K562 (cell line): Measurements from ENCODE around the gene C6orf89. TPM values are rescaled to one million over a fixed set of nuclear protein-coding genes. Genes with fewer than 3 reads are reported as not detected.

ENCODE experiments used
- ARID2 ChIP-seq: fragments of 450-650 bp; IDR thresholded peaks from 2 replicates; pipeline ENCODE4 v1.6.1; 2017; ENCODE audit warnings: antibody characterized with exemption, mild to moderate bottlenecking
- GATA2 ChIP-seq: sonication (generic); formaldehyde crosslinking; IDR thresholded peaks from 2 replicates; pipeline ENCODE4 v1.4.0; 2020; ENCODE audit warnings: mild to moderate bottlenecking, missing genetic modification reagents
- GATAD2B ChIP-seq: fragments of 450-650 bp; IDR thresholded peaks from 2 replicates; pipeline ENCODE4 v1.6.1; 2017; ENCODE audit warnings: mild to moderate bottlenecking, borderline replicate concordance
- KLF10 ChIP-seq: fragments of 250-450 bp; sonication (Bioruptor Pico); IDR thresholded peaks from 2 replicates; pipeline ENCODE4 v1.6.1; 2021; ENCODE audit warnings: matching md5 sums
- LARP7 ChIP-seq: fragments of 450-650 bp; IDR thresholded peaks from 2 replicates; pipeline ENCODE4 v1.6.1; 2016
- NBN ChIP-seq: fragments of 450-650 bp; IDR thresholded peaks from 2 replicates; pipeline ENCODE4 v1.6.1; 2016; ENCODE audit warnings: low read depth, mild to moderate bottlenecking
- NUFIP1 ChIP-seq: fragments of 450-650 bp; IDR thresholded peaks from 2 replicates; pipeline ENCODE4 v1.6.1; 2018; ENCODE audit not compliant: partially characterized antibody
- POLR2AphosphoS2 ChIP-seq: IDR thresholded peaks from 2 replicates; pipeline ENCODE4 v1.6.1; 2012; ENCODE audit warnings: low read length, improper control_type of control experiment
- PRMT5 ChIP-seq: sonication (generic); formaldehyde crosslinking; IDR thresholded peaks from 2 replicates; pipeline ENCODE4 v1.5.0; 2020; ENCODE audit warnings: missing genetic modification reagents
- RFX7 ChIP-seq: fragments of 250-450 bp; sonication (Bioruptor Pico); IDR thresholded peaks from 2 replicates; pipeline ENCODE4 v1.5.1; 2021; ENCODE audit warnings: mild to moderate bottlenecking
- SMAD4 ChIP-seq: fragments of 250-450 bp; sonication (Bioruptor Pico); conservative IDR thresholded peaks from 2 replicates; pipeline ENCODE4 v1.8.0; 2021; ENCODE audit warnings: inconsistent platforms, mild to moderate bottlenecking, moderate library complexity
- SREBF1 ChIP-seq: fragments of 150-350 bp; IDR thresholded peaks from 2 replicates; pipeline ENCODE4 v1.6.1; 2014; ENCODE audit warnings: antibody characterized with exemption, low read depth, low read length, borderline replicate concordance
- SUPT5H ChIP-seq: fragments of 450-650 bp; IDR thresholded peaks from 2 replicates; pipeline ENCODE4 v1.6.1; 2016
- ZEB2 ChIP-seq: fragments of 450-650 bp; IDR thresholded peaks from 2 replicates; pipeline ENCODE4 v1.6.1; 2016
- ZNF316 ChIP-seq: fragments of 450-650 bp; IDR thresholded peaks from 2 replicates; pipeline ENCODE4 v1.6.1; 2016
- ZNF584 ChIP-seq: fragments of 200-800 bp; sonication (Bioruptor generic); IDR thresholded peaks from 2 replicates; pipeline ENCODE4 v1.6.1; 2016; ENCODE audit warnings: low read depth, mild to moderate bottlenecking, missing genetic modification characterization, missing compliant biosample characterization
- ZNF592 ChIP-seq: fragments of 450-650 bp; IDR thresholded peaks from 2 replicates; pipeline ENCODE4 v1.6.1; 2017; ENCODE audit warnings: antibody characterized with exemption, mild to moderate bottlenecking
- polyA plus RNA-seq, 8 experiments: library from polyadenylated mRNA; depleted of rRNA in 4 of 8; stranded (reverse) in 5 of 8; unstranded in 3 of 8; fragments of >200 nt; fragmentation: Nextera tagmentation in 2 of 8; fragmentation: Illumina TruSeq in 1 of 8; extraction: Ambion mirVana in 2 of 8; extraction: Trizol in 1 of 8; gene quantifications; 2 replicates each; pipeline versions ENCODE4 v1.2.1 to v1.2.3, GENCODE V29; 2011 to 2014; ENCODE audit warnings: inconsistent platforms in 1 of 8, missing spikeins in 1 of 8
- total RNA-seq, 7 experiments: library from RNA; depleted of rRNA in 6 of 7; stranded (reverse); fragments of >200 nt in 6 of 7; fragmentation: Illumina TruSeq in 2 of 7; extraction: Trizol in 2 of 7; gene quantifications; 2 replicates each; pipeline versions ENCODE4 v1.2.1 to v1.2.3, GENCODE V29; 2011 to 2021; ENCODE audit warnings: low replicate concordance in 1 of 7
- TF ChIP-seq, protein P1 (sequence below), 2 experiments: fragments of 450-650 bp; IDR thresholded peaks; 2 replicates each; pipeline ENCODE4 v1.6.1; 2018; ENCODE audit warnings: mild to moderate bottlenecking in 2 of 2, low read depth in 1 of 2; ENCODE audit not compliant: partially characterized antibody in 2 of 2

C6orf89 gene
- total and polyA plus RNA-seq, 9 of the 15 experiments (the other 6 are each of a cell fraction or from before 2014, with no cell fraction given) = 35.2 to 111 (median 58.5) TPM

DNA sequence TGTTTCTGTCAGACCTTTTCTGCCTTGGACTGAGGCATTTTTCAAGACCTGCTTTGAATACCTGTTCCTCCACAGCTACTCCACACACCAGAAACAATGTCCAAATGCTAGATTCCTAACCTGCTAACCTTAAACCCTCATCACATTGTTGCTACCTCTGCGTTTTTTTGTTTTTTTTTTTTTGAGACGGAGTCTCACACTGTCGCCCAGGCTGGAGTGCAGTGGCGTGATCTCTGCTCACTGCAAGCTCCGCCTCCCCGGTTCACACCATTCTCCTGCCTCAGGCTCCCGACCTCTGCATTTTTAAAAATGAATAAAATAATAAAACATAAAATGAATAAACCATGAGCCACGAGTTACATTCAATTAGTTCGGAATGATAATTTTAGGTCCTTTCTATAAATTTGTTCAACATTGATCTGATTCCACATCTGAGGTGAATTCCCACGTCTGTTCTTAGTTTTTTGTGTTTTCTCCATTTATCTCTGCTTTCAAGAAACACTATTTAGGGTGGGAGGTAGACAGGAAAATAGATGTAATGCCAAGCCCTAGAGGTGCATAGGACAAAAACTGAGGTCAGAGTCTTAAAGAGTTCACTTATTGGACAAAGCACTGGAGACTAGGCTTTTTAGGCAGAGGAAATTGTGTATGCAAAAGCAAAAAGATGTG is 1.3 kb downstream of the C6orf89 start (continued):
- TF ChIP-seq, protein P1, sequence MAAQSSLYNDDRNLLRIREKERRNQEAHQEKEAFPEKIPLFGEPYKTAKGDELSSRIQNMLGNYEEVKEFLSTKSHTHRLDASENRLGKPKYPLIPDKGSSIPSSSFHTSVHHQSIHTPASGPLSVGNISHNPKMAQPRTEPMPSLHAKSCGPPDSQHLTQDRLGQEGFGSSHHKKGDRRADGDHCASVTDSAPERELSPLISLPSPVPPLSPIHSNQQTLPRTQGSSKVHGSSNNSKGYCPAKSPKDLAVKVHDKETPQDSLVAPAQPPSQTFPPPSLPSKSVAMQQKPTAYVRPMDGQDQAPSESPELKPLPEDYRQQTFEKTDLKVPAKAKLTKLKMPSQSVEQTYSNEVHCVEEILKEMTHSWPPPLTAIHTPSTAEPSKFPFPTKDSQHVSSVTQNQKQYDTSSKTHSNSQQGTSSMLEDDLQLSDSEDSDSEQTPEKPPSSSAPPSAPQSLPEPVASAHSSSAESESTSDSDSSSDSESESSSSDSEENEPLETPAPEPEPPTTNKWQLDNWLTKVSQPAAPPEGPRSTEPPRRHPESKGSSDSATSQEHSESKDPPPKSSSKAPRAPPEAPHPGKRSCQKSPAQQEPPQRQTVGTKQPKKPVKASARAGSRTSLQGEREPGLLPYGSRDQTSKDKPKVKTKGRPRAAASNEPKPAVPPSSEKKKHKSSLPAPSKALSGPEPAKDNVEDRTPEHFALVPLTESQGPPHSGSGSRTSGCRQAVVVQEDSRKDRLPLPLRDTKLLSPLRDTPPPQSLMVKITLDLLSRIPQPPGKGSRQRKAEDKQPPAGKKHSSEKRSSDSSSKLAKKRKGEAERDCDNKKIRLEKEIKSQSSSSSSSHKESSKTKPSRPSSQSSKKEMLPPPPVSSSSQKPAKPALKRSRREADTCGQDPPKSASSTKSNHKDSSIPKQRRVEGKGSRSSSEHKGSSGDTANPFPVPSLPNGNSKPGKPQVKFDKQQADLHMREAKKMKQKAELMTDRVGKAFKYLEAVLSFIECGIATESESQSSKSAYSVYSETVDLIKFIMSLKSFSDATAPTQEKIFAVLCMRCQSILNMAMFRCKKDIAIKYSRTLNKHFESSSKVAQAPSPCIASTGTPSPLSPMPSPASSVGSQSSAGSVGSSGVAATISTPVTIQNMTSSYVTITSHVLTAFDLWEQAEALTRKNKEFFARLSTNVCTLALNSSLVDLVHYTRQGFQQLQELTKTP (IDR thresholded peaks at IDR 0.05; ENCODE audit: low read depth in 1 of 2, partially characterized antibody in 2 of 2) = peak in 1 of 2 experiments; percentile 66
- TF ChIP-seq ZNF584 = no peak
- TF ChIP-seq SUPT5H = peak; percentile 78
- TF ChIP-seq SMAD4 (CRISPR knock-in tag) = 0 out of 2 replicates have a peak, but pooled peaks have one; percentile 35
- peak; percentile 65 for TF ChIP-seq ARID2
- peak; percentile 85 for TF ChIP-seq ZNF316
- 0 out of 2 replicates have a peak, but pooled peaks have one; percentile 32 for TF ChIP-seq ZEB2
- TF ChIP-seq GATA2 (CRISPR knock-in tag) = no peak
- TF ChIP-seq RFX7 (CRISPR knock-in tag) = no peak
- TF ChIP-seq GATAD2B = 0 out of 2 replicates have a peak, but pooled peaks have one; percentile 19
- peak; percentile 34; the same call in 1 of the 2 replicates for TF ChIP-seq ZNF592
- no peak for TF ChIP-seq PRMT5 (CRISPR knock-in tag)
- peak; percentile 94; the same call in 1 of the 2 replicates for TF ChIP-seq SREBF1
- peak; percentile 64; the same call in 1 of the 2 replicates for TF ChIP-seq NBN
- TF ChIP-seq LARP7 = peak; percentile 48; the same call in 1 of the 2 replicates
- TF ChIP-seq POLR2AphosphoS2 = peak; percentile 3; the same call in 1 of the 2 replicates
- no peak for TF ChIP-seq KLF10 (CRISPR knock-in tag)
- TF ChIP-seq NUFIP1 = no peak
